Activated naive CD4-positive, alpha-beta T cell treated with anti-CD3 and anti-CD28 coated beads, Interleukin-2, amount 10 ng/mL, durations not matched to agents 7 days and 5 days (primary cell): Measurements from ENCODE around the gene RAD18.

Source experiments
- CTCF ChIA-PET: fragments of 350-600 bp; sonication (Branson Sonifier 250); formaldehyde crosslinking; loops from one replicate; lab custom pipeline; 2021; ENCODE audit warnings: antibody characterized with exemption; lab: Charles Lee
- DNase-seq: peaks from one replicate; pipeline ENCODE4 v3.0.0-alpha.2; 2020
- H3K27ac Mint-ChIP-seq: one replicate; pipeline ENCODE4 v1.8.0; 2021; ENCODE audit warnings: mild to moderate bottlenecking, moderate library complexity, mixed read lengths
- H3K27me3 Mint-ChIP-seq: one replicate; pipeline ENCODE4 v1.8.0; 2021; ENCODE audit warnings: mild to moderate bottlenecking, mixed read lengths
- H3K36me3 Mint-ChIP-seq: one replicate; pipeline ENCODE4 v1.8.0; 2021; ENCODE audit warnings: mixed read lengths
- H3K4me1 Mint-ChIP-seq: one replicate; pipeline ENCODE4 v1.8.0; 2021; ENCODE audit warnings: mixed read lengths
- H3K4me3 Mint-ChIP-seq: one replicate; pipeline ENCODE4 v1.8.0; 2021; ENCODE audit warnings: mild to moderate bottlenecking, moderate library complexity, mixed read lengths
- H3K9me3 Mint-ChIP-seq: one replicate; pipeline ENCODE4 v1.8.0; 2021; ENCODE audit warnings: mixed read lengths

RAD18 gene

DNA sequence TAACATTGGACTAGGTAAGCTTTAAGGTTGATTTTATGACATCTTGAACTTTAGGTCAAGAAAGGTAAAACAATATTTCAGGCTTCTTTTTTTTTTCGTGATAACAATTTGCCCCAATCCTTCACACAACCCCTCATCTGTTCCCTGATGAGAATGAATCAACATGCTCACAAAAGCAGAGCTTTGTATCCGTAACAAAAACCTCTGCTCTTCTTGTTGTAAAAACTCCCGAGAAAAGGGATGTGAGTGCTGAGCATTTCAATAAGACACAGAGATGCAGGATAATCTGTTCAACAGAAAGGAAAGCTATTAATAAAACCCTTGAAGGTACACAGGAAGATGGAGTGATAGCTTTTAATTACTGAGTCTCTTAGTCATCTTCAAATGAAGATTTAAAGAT is 94.3 kb downstream of the RAD18 start:
- Mint-ChIP-seq H3K36me3 (no peaks in the 10 kb centered on the region), H3K27me3 (no peaks in the 10 kb centered on the region), H3K27ac (no peak overlapping the region), H3K4me3 (no peak overlapping the region), H3K9me3 (no peaks in the 10 kb centered on the region), H3K4me1 (no peaks in the 10 kb centered on the region)
- no peak for DNase-seq
- CTCF ChIA-PET = interaction anchor here (0.8 kb wide), 1 partner anchor 100 kb away, joined by 3 read pairs; the partner anchor contains the start of gene OXTR

DNA sequence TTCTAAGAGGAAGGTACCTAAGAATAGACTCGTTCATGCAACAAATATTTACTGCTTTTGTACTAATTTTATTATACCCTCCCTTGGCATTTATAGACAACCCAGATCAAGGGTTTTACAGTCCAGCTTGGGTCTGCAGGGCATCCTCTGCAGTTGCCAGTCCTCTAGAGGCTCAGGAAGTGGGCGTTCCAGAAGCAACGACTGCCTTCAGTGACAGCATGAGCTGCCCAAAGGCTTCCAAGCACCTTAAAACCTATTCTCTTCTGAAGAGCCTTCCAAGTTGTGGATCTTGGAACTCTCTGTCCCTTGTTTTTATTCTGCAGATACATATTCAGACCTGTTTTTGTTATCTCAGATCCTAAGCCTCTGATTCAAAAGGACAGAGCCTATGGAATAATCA is 95.6 kb downstream of the RAD18 start:
- Mint-ChIP-seq H3K4me3 (no peak overlapping the region), H3K27me3 (no peaks in the 10 kb centered on the region), H3K36me3 (no peaks in the 10 kb centered on the region), H3K4me1 (no peaks in the 10 kb centered on the region), H3K9me3 (no peaks in the 10 kb centered on the region), H3K27ac (no peak overlapping the region)
- CTCF ChIA-PET = no interaction called here
- no peak for DNase-seq

DNA sequence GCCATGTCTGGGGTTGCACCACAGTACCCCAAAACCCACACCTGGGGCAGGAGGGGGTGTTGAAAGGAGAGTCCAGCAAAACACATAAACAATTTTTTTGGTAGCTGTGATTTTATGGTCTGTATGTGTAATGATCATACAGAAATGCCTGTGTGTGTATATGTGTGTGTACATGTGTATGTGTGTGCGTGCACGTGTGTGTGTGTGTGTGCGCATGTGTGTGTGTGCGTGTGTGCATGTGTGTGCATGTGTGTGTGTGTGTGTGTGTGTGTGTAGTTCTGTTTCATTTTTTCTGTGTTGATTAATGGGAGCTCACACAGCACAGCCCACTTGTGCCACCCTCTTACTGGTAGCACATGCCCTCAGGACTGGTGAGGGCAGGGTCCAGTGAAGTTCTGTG is 97.6 kb downstream of the RAD18 start:
- DNase-seq = no peak
- H3K4me3 Mint-ChIP-seq = no peak overlapping the region
- no peak overlapping the region for H3K27ac Mint-ChIP-seq
- CTCF ChIA-PET = no interaction called here
- H3K36me3 Mint-ChIP-seq = no peaks in the 10 kb centered on the region
- H3K4me1 Mint-ChIP-seq = no peaks in the 10 kb centered on the region
- H3K9me3 Mint-ChIP-seq = no peaks in the 10 kb centered on the region
- H3K27me3 Mint-ChIP-seq = no peaks in the 10 kb centered on the region

DNA sequence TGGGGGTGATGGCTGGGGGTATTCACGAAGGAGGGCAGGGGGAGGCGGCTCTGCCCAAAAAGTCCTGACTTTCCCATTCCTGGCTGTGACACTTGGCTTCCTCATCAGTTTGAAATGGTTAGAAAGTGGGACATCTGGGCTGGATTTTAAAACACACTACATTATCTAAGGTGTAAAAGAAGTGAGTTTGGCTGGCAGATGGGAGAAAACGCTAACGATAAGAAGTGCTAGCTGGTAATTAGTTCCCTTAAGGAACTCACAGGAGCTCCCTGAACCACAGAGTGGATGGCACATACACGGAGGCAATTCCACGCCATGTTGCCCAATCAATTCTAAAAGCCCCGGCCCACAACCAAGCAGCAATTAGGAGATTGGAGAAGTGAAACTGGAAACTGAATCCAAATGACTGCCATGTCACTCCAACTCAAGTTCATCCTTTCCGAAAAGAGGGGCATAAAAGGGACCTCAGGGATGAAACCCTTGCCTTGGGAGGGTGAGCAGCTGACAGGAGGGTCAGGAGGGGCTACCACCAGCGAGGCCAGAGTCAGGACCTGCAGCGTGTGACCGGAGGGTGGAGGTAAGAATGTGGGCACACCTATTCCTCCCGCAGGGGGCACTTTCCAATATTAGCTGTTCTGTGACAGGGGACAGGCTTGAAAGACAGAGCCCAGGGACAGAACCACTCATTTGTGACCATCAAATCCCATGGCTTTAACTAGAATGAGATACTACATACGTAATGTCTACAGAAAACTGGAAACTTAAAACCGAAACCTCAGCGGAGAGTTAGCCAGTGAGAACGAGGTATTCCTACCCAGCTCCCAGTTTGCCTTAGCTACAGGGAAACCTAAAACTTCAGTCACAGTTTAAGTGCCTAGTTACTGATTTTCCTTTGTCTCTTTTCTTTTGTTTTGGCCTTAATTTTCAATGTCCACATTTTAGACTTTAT is 98.6 kb downstream of the RAD18 start:
- no peak for DNase-seq
- no peak overlapping the region for H3K4me3 Mint-ChIP-seq

DNA sequence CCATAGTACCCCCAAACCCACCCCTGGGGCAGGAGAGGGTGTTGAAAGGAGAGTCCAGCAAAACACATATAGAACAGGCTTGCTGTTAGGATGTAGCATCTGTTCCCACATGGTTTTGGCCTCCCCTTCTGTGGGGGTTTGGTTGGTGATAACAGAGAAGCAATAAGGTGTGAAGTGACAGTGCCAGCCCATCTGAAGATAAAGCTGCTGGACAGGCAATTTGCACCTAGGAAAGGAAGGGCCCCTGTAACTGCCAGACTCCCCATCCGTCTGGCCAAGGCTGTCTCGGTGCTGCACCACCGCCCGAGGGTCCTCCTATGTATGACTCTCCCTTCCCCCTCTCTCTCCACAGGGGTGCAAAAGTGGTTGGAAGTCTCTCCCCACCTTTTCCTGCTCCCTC is 99.4 kb downstream of the RAD18 start:
- no peaks in the 10 kb centered on the region for H3K27me3 Mint-ChIP-seq
- CTCF ChIA-PET = no interaction called here
- no peak overlapping the region for H3K4me3 Mint-ChIP-seq
- H3K36me3 Mint-ChIP-seq = no peaks in the 10 kb centered on the region
- H3K4me1 Mint-ChIP-seq = no peaks in the 10 kb centered on the region
- no peak for DNase-seq
- no peak overlapping the region for H3K27ac Mint-ChIP-seq
- H3K9me3 Mint-ChIP-seq = no peaks in the 10 kb centered on the region

More for the DNA sequence above, 98.6 kb downstream of the RAD18 start:
- H3K27me3 Mint-ChIP-seq = no peaks in the 10 kb centered on the region
- no peaks in the 10 kb centered on the region for H3K9me3 Mint-ChIP-seq
- H3K4me1 Mint-ChIP-seq = no peaks in the 10 kb centered on the region
- H3K27ac Mint-ChIP-seq = no peak overlapping the region
- CTCF ChIA-PET = no interaction called here
- H3K36me3 Mint-ChIP-seq = no peaks in the 10 kb centered on the region

DNA sequence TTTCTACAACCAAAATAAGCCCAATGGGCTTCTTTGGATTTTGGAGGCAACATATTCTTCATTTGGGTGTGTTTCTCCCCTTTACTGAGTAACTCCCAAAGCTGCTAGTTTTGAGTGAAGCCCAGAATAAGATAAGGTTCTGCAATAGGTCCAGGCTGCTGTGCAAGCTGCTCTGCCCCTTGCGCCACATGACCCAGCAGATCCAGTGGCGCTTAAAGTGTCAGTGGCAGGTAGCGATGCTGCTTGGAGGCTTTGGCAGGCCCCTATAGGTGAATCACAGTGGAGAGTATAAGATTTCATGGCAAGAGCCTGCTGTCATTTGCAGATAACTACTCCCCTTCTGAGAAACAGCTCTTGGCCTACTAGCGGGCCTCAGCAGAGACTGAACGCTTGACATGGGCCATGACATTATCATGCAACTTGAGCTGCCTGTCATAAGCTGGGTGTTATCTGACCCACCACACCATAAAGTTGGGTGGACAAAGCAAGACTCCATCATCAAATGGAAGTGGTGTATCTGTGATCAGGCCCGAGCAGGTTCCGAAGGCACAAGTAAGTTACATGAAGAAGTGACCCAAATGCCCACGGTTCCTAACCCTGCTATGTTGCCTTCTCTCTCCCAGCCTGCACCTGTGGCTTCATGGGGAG is 105.4 kb downstream of the RAD18 start:
- Mint-ChIP-seq H3K4me1 (no peaks in the 10 kb centered on the region), H3K4me3 (no peak overlapping the region), H3K36me3 (no peaks in the 10 kb centered on the region), H3K27ac (no peak overlapping the region), H3K27me3 (no peaks in the 10 kb centered on the region), H3K9me3 (no peaks in the 10 kb centered on the region)
- CTCF ChIA-PET = no interaction called here
- no peak for DNase-seq

GRCh38 chr3:8856721-8857120 is 106.6 kb downstream of the RAD18 start:
- no peaks in the 10 kb centered on the region for H3K27me3 Mint-ChIP-seq
- no peak for DNase-seq
- H3K36me3 Mint-ChIP-seq = no peaks in the 10 kb centered on the region
- CTCF ChIA-PET = no interaction called here
- H3K4me1 Mint-ChIP-seq = no peaks in the 10 kb centered on the region
- no peaks in the 10 kb centered on the region for H3K9me3 Mint-ChIP-seq
- no peak overlapping the region for H3K27ac Mint-ChIP-seq
- no peak overlapping the region for H3K4me3 Mint-ChIP-seq

DNA sequence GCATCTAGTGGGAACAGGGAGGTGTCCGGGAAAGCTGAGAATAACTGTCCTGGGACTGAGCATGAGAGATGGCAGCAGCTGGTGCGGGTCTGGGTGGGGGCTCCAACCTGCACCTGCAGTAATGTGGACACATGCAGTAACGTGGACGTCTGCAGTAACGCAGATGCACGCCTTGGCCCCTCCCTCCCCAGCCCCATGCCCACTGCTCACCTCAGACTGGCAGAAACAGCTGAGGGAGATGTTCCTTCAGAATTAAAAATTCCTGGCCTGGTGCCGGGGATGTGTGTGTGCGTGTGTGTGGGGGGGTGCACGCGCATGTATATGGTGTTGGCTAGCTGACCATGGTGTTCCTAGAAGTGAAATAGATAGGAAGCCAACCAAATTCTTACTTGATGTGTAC is 107.2 kb downstream of the RAD18 start:
- Mint-ChIP-seq H3K27ac (no peak overlapping the region), H3K27me3 (no peaks in the 10 kb centered on the region), H3K9me3 (no peaks in the 10 kb centered on the region), H3K36me3 (no peaks in the 10 kb centered on the region), H3K4me1 (no peaks in the 10 kb centered on the region), H3K4me3 (no peak overlapping the region)
- CTCF ChIA-PET = no interaction called here
- DNase-seq = no peak

GRCh38 chr3:8854656-8855055 is 108.6 kb downstream of the RAD18 start:
- Mint-ChIP-seq H3K4me3 (no peak overlapping the region), H3K4me1 (no peaks in the 10 kb centered on the region), H3K9me3 (no peaks in the 10 kb centered on the region), H3K27me3 (no peaks in the 10 kb centered on the region), H3K27ac (no peak overlapping the region), H3K36me3 (no peaks in the 10 kb centered on the region)
- no peak for DNase-seq
- CTCF ChIA-PET = no interaction called here

DNA sequence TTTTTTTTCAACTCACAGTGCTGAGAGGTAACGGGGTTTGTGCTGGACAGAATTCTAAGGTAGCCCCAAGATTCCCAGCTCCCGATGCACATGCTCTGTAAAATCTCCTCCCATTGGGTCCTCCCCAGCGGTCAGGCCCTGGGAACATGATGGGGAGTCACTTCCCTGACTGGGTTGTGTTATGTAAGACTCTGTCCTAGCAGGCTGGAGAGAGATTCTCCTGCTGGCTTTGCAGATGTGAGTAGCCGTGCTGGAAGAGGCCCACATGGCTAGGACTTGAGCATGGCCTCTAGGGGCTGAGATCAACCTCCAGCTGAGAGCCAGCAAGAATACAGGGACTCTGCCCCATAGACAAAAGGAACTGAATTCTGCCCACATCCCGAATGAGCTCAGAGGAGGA is 110.2 kb downstream of the RAD18 start:
- H3K4me3 Mint-ChIP-seq = no peak overlapping the region
- no peaks in the 10 kb centered on the region for H3K27me3 Mint-ChIP-seq
- no peak overlapping the region for H3K27ac Mint-ChIP-seq
- no peaks in the 10 kb centered on the region for H3K4me1 Mint-ChIP-seq
- DNase-seq = no peak
- no peaks in the 10 kb centered on the region for H3K36me3 Mint-ChIP-seq
- no peaks in the 10 kb centered on the region for H3K9me3 Mint-ChIP-seq
- CTCF ChIA-PET = interaction anchor here (0.6 kb wide), 1 partner anchor 22 kb away, joined by 3 read pairs; no protein-coding TSS in a partner anchor

DNA sequence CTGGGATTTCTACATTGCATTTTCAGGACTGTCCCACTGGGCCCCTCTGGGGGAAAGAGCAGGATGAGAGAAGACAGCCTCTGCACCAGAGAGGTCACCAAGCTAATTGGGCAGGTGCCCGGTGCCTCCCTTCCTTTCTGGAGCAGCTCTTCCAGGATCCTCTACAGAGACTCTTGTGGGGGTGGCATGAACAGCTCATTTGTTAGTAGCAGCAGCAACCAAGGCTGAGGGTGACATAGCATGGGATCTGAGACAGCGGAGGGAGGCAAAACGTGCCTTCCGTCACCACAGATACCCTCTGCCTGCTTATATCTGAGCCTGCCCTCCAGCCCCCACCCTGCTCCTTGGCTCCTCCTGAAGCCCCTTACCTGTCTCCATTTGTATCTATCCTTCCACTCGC is 110.8 kb downstream of the RAD18 start:
- Mint-ChIP-seq H3K27ac (no peak overlapping the region), H3K36me3 (no peaks in the 10 kb centered on the region), H3K9me3 (no peaks in the 10 kb centered on the region), H3K27me3 (no peaks in the 10 kb centered on the region), H3K4me1 (no peaks in the 10 kb centered on the region), H3K4me3 (no peak overlapping the region)
- no peak for DNase-seq
- CTCF ChIA-PET = interaction anchor here (1.5 kb wide), 1 partner anchor 83 kb away, joined by 3 read pairs; the partner anchor contains the start of gene OXTR

GRCh38 chr3:8851703-8852102 is 111.6 kb downstream of the RAD18 start:
- Mint-ChIP-seq H3K36me3 (no peaks in the 10 kb centered on the region), H3K4me3 (no peak overlapping the region)
- CTCF ChIA-PET = interaction anchor here (1.5 kb wide), 1 partner anchor 82 kb away, joined by 3 read pairs; the partner anchor contains the start of gene OXTR

DNA sequence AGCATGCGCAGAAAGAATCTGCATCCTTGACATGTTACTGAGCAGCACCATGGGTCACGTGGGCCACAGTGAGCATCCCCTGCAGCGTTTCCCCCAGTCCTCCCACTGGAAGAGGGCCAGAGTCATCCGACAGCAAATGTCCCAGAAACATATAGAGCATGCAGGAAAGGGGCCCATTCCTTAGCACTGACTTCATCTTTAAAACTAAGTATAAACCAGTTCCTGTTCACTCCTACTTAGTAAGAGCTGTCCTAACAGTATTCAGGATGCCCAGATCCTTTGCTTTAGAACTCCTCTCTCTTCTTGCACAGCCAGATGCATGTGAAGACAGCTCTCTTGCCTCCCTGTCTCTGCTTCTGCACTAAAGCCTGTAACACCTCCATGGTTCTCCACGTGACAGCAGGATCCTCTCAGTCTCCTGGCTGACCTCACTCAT is 114.6 kb downstream of the RAD18 start:
- H3K27me3 Mint-ChIP-seq = no peaks in the 10 kb centered on the region

More at GRCh38 chr3:8851703-8852102, 111.6 kb downstream of the RAD18 start:
- Mint-ChIP-seq H3K27me3 (no peaks in the 10 kb centered on the region), H3K27ac (no peak overlapping the region), H3K4me1 (no peaks in the 10 kb centered on the region), H3K9me3 (no peaks in the 10 kb centered on the region)
- DNase-seq = no peak

GRCh38 chr3:8847317-8847716 is 116.0 kb downstream of the RAD18 start:
- H3K9me3 Mint-ChIP-seq = no peaks in the 10 kb centered on the region
- no peaks in the 10 kb centered on the region for H3K27me3 Mint-ChIP-seq
- no peak for DNase-seq
- CTCF ChIA-PET = no interaction called here
- H3K36me3 Mint-ChIP-seq = no peaks in the 10 kb centered on the region
- H3K4me1 Mint-ChIP-seq = no peaks in the 10 kb centered on the region
- H3K4me3 Mint-ChIP-seq = no peak overlapping the region
- no peak overlapping the region for H3K27ac Mint-ChIP-seq

More for the DNA sequence above, 114.6 kb downstream of the RAD18 start:
- H3K9me3 Mint-ChIP-seq = no peaks in the 10 kb centered on the region
- H3K4me1 Mint-ChIP-seq = no peaks in the 10 kb centered on the region
- CTCF ChIA-PET = no interaction called here
- no peak overlapping the region for H3K27ac Mint-ChIP-seq
- DNase-seq = no peak
- no peaks in the 10 kb centered on the region for H3K36me3 Mint-ChIP-seq
- H3K4me3 Mint-ChIP-seq = no peak overlapping the region
